ENCODE data around the gene LONP1. TPM values are rescaled to one million over a fixed set of nuclear protein-coding genes. Genes with fewer than 3 reads are reported as not detected.

LONP1 gene
- total RNA-seq, 4 donors from 2014 or later, result 45.0 to 100 (median 67.9) TPM

DNA sequence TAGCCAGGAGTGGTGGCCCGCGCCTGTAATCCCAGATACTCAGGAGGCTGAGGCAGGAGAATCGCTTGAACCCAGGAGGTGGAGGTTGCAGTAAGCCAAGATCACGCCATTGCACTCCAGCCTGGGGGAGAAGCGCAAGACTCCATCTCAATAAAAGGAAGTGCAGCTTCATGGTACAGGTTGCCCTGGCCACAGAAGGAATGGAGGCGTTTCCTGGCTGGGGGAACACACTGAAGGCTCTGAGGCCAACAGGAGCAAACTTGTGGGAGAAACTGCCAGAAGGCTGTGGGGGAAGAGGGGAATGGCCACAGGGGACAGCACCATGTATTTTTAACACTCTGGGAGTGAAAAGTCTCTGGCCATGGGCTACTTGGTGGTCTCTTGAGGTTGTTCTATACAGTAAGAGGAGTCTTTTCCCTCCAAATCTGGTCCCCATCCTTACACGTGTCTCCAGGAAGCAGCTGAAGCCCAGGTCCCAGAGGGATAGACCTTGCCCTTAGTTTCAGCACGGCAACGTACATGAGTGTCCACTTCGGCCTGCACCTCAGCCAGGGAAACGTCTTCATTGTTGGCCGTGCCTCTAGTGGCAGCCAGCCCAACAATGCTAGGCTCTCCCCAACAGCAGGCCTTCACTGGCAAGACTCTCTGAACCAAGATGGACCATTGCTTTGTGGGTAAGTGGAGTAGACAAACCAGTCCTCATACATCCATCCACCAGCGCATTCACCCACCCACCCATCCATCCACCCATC is 47.1 kb downstream of the LONP1 start:
- intact Hi-C loops (cut with DNase I), result no loop called here
- Histone ChIP-seq H3K27ac (no peak overlapping the region), H3K9me3 (no peaks in the 10 kb centered on the region), H3K4me3 (replicated peaks in 1 of 3) (no peak overlapping the region), H3K4me1 (no peaks in the 10 kb centered on the region), H3K36me3 (peaks cover 19 to 25% of the 10 kb centered on the region in 2 donors), H3K27me3 (no peaks in the 10 kb centered on the region)
- WGBS, 2 donors, result 91% methylated on average over 13 of the region's 13 CpGs
- TF ChIP-seq, protein P1, sequence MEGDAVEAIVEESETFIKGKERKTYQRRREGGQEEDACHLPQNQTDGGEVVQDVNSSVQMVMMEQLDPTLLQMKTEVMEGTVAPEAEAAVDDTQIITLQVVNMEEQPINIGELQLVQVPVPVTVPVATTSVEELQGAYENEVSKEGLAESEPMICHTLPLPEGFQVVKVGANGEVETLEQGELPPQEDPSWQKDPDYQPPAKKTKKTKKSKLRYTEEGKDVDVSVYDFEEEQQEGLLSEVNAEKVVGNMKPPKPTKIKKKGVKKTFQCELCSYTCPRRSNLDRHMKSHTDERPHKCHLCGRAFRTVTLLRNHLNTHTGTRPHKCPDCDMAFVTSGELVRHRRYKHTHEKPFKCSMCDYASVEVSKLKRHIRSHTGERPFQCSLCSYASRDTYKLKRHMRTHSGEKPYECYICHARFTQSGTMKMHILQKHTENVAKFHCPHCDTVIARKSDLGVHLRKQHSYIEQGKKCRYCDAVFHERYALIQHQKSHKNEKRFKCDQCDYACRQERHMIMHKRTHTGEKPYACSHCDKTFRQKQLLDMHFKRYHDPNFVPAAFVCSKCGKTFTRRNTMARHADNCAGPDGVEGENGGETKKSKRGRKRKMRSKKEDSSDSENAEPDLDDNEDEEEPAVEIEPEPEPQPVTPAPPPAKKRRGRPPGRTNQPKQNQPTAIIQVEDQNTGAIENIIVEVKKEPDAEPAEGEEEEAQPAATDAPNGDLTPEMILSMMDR (IDR thresholded peaks at IDR 0.05), result no peak
- DNase-seq, result no peak

GRCh38 chr19:5671600-5671999 is 48.3 kb downstream of the LONP1 start:
- intact Hi-C loops (cut with DNase I), result no loop called here
- 98 to 100% methylated on average over 2 to 7 of the region's 7 CpGs for WGBS, 2 donors
- DNase-seq, result no peak
- TF ChIP-seq POLR2A (IDR thresholded peaks at IDR 0.05), result no peak
- TF ChIP-seq, protein P1 (IDR thresholded peaks at IDR 0.05), result no peak
- Histone ChIP-seq H3K4me3 (replicated peaks in 1 of 3) (no peak overlapping the region), H3K9me3 (no peaks in the 10 kb centered on the region), H3K27me3 (no peaks in the 10 kb centered on the region), H3K4me1 (no peaks in the 10 kb centered on the region), H3K27ac (no peak overlapping the region), H3K36me3 (peaks cover 32 to 37% of the 10 kb centered on the region in 2 donors)

DNA sequence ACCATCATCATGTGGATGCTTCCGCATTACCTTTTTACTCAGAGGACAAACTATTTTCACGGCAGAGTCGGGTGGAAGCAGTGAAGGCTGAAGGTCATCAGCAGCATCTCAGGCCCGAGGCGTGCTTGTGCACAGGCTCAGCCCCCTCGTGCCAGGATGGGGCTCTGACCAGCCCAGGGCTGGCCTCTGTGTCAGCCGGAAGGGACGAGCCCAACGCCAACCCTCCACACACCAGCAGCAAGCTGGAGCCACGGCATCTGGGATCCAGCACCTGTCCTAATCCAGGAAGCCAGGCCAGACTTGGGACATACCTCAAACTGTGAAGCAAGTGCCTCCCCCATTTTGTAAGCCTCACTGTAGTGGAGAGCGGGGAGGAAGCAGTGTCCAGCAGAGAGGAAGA is 50.7 kb downstream of the LONP1 start:
- intact Hi-C loops (cut with DNase I), result no loop called here
- TF ChIP-seq POLR2A (IDR thresholded peaks at IDR 0.05), result no peak
- TF ChIP-seq, protein P1 (IDR thresholded peaks at IDR 0.05), result no peak
- Histone ChIP-seq H3K4me3 (replicated peaks in 1 of 3) (no peak overlapping the region), H3K27ac (no peak overlapping the region), H3K4me1 (no peaks in the 10 kb centered on the region), H3K9me3 (no peaks in the 10 kb centered on the region), H3K27me3 (no peaks in the 10 kb centered on the region), H3K36me3 (peaks cover 56 to 61% of the 10 kb centered on the region in 2 donors)
- no peak for DNase-seq
- 87 to 89% methylated on average over 8 to 10 of the region's 11 CpGs for WGBS, 2 donors

GRCh38 chr19:5667751-5668271 is 52.1 kb downstream of the LONP1 start:
- no peak overlapping the region for H3K27ac ChIP-seq
- TF ChIP-seq, protein P1 (IDR thresholded peaks at IDR 0.05), result no peak
- TF ChIP-seq POLR2A (IDR thresholded peaks at IDR 0.05), result no peak
- no peak overlapping the region for H3K4me3 ChIP-seq (replicated peaks in 1 of 3)
- DNase-seq, result no peak
- peaks cover 70 to 75% of the 10 kb centered on the region in 2 donors for H3K36me3 ChIP-seq
- no peaks in the 10 kb centered on the region for H3K4me1 ChIP-seq
- no peaks in the 10 kb centered on the region for H3K9me3 ChIP-seq
- 87 to 90% methylated on average over 17 to 21 of the region's 22 CpGs for WGBS, 2 donors
- no peaks in the 10 kb centered on the region for H3K27me3 ChIP-seq
- intact Hi-C loops (cut with DNase I), result no loop called here

DNA sequence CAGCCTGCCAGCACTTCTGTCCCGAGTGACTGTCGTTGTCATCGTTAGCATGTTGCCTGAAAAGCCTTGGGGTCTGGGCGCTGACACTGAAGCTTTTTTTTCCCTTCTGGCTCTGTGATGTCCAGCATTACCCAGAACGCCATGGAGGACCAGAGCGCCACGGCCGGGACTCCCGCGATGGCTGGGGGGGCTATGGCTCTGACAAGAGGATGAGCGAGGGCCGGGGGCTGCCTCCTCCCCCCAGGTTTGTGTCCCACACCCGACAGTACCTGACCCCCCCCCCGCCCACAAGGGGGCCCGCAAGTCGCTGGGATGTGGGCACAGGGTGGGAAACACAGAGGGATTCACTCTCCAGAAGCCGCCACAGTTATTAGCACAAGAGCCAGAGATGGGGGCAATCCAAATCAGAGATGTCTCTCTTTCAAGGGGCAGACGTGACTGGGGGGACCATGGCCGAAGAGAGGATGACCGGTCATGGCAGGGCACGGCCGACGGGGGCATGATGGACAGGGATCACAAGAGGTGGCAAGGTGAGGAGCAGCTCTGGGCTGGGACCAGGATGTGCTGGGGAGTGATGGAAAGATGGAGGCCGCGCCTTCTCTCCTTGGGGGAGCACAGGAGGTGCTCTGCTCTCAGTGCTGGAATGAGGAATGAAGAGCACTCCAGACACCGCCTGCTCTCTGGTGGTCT is 52.9 kb downstream of the LONP1 start:
- WGBS, 2 donors, result 92 to 93% methylated on average over 23 of the region's 26 CpGs
- Histone ChIP-seq H3K36me3 (peaks cover 77 to 83% of the 10 kb centered on the region in 2 donors), H3K27me3 (no peaks in the 10 kb centered on the region), H3K9me3 (no peaks in the 10 kb centered on the region), H3K4me3 (replicated peaks in 1 of 3) (no peak overlapping the region), H3K27ac (no peak overlapping the region), H3K4me1 (no peaks in the 10 kb centered on the region)
- no peak for DNase-seq
- no peak for TF ChIP-seq POLR2A (IDR thresholded peaks at IDR 0.05)
- TF ChIP-seq, protein P1 (IDR thresholded peaks at IDR 0.05), result no peak
- intact Hi-C loops (cut with DNase I), result no loop called here

All from thyroid gland (tissue), 4 donors.